COR-L47 (cell line): ENCODE results near the gene SPEM1.
A peak's percentile ranks its signal among the peaks of the same experiment; 100 is the strongest.

ENCODE experiments used
- DNase-seq: peaks from one replicate; lab custom pipeline; 2025; lab: John Stamatoyannopoulos, UW

Gene SPEM1, protein sequence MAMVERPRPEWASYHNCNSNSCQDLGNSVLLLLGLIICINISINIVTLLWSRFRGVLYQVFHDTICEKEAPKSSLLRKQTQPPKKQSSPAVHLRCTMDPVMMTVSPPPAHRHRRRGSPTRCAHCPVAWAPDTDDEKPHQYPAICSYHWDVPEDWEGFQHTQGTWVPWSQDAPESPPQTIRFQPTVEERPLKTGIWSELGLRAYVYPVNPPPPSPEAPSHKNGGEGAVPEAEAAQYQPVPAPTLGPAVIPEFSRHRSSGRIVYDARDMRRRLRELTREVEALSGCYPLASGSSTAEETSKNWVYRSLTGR

DNA sequence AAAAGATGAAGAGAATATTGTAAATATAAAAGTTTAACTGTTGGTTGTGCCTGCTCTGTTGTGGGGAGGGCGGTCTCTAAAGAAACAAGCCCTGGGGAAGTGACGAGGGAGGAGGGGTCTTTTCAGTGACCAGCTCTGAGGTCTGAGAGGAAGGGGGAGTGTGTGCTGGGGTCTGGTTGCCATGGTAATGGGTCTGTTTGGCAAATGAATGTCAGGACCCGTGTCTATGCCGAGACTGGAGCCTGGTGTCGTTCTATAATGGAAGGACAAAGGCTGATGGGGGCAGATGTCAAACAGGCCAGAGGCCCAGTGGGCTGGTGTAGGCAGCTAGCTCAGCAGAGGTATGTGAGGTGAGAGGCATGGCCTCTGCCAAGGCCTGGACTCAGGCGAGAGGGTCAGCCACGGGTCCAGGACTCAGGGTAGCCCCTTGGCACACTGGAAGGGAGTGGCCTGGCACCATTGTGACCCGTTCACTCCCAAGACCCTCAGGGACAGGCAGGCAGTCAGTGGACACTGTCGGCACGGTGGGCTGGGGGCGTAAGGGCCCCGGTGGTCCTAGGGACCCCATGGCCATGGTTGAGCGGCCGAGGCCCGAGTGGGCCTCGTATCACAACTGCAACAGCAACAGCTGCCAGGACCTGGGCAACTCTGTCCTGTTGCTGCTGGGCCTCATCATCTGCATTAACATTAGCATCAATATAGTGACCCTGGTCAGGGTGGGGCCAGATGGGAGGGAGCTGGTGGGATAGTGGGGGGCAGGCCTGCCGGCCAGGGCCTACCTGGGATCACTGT is at the start of gene SPEM1:
TSS of gene SPEM1 (plus strand) at position 506 of the 792 bp plus-strand sequence. CDS start at position 567, 61 bp downstream.
- no peak for DNase-seq

DNA sequence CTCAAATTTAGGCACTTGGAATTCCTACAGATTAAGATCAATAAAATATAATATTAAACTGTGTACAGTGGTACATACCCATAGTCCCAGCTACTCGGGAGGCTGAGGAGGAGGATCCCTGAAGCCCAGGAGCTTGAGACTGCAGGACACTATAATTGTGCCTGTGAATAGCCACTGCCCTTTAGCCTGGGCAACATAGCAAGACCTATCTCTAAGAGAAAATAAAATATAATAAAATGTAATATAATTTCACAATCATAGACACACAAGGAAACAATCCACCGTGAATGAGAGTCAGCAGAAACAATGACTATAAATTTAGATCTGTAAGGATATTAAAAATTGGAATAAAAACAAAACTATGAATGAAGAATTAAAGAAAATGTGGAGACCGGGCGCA is 49.3 kb upstream of the SPEM1 start:
- DNase-seq: no peak

DNA sequence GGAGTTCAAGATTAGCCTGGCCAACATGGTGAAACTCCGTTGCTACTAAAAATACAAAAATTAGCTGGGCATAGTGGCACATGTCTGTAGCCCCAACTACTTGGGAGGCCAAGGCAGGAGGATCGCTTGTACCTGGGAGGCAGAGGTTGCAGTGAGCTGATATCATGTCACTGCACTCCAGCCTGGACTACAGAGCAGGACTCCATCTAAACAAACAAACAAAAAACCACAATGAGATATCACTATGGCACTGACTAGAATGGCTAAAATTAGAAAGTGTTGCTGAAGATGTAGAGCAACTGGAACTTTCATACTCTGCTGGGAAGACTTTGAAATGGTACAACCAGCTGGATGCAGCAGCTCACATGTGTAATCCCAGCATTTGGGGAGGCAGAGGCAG is 45.8 kb upstream of the SPEM1 start:
- no peak for DNase-seq

DNA sequence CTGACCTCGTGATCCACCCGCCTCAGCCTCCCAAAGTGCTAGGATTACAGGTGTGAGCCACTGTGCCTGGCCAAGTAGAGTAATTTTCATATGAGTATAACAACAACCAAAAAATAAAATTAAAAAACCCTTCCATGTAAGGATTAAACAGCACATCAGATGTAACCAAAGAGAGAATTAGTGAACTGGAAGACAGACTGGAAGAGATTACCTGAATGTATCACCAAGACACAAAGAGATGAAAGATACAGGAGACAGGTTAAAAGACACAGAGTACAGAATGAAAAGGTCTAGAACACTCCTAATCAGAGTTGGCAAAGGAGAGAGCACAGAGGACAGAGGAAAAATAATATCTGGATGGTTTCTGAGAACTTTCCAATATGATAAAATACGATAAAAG is 41.0 kb upstream of the SPEM1 start:
- DNase-seq: no peak

DNA sequence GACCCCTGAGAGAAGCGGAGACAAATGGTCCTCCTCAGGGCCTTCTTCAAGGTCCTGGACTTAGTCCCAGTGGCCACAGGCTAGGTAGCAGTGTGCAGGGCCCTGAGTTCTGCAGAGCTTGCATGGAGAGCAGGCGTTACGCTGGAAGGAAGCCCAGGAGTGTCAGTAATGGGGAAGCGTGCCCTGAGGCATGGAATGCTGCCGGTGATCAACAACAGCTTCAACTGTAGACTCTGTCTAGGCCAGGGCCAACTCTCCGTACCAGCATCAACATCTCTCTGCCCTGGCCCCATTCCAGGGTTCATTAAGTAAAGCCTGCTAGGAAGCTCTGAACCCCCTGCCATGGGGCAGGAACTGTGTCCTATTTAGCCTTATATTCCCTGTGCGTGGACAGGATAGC is 39.8 kb upstream of the SPEM1 start:
- DNase-seq: no peak

DNA sequence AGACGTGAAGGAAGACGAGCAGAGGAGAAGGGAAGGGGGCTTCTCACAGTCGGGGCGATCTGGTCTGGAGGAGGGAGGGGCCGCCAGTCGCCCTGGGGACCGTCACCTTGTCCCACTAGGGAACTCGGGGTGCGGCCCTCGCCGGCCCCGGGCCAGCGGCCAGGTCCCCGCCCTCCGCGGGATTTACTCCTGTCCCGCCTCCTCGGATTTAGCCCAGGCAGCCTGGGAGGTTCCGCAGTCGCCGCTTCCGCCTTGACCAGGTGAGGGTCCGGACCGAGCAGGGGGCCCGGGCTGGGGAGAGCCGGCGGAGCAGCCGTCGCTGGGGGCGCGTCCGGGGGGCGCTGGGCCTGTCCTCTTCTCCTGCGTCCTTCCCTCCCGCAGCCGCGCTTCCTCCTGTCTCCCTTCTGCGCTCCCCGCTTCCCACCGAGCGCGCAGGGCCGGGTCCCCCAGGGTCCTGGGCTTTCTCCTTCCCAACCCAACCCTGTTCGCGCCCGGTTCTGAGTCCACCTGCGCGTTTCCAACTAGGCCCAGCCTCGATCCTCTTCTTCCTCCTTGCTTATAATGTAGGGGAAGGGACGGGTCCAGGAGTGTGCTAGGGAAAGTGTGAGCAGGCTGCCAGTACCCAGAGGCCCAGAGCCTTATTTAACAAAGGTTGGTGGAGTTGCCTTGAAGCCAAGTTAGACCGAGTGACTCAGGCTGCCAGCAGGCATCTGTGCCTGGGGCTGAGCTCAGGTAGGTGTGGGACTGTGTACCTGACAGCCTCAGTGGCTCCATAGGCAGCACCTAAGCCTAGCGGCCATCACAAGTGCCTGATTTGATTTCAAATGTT is 39.1 kb upstream of the SPEM1 start, which contains the start of gene TNK1:
TSS of gene TNK1 (plus strand) at position 235 of the 829 bp plus-strand sequence. CDS start 1,838 bp downstream, outside the sequence.
- no peak for DNase-seq

DNA sequence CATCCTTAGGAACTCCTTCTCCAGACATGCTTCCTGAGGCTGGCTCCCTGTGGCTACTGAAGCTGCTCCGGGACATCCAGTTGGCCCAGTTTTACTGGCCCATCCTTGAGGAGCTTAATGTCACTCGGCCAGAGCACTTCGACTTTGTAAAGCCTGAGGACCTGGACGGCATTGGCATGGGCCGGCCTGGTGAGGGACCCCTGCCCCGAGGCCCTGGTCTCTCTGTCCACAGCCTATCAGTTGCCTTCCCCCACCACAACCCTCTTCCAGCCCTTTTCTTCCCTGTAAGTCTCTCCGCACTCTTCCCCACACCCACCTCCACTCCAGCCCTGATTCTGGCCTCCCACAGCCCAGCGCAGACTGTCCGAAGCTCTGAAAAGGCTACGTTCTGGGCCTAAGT is 37.2 kb upstream of the SPEM1 start:
- no peak for DNase-seq

DNA sequence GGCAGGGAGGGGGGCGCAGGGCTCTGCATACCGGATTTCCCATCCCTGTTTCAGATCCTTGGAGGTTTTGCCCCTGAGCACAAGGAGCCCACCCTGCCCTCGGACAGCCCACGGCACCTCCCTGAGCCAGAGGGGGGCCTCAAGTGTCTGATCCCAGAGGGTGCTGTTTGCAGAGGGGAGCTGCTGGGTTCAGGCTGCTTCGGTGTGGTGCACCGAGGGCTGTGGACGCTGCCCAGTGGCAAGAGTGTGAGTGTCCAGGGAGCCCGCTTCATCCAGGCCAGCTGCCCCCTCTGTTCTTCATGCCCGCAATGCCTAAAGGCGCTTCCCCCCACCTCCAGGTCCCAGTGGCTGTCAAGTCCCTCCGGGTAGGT is 36.8 kb upstream of the SPEM1 start:
- no peak for DNase-seq

DNA sequence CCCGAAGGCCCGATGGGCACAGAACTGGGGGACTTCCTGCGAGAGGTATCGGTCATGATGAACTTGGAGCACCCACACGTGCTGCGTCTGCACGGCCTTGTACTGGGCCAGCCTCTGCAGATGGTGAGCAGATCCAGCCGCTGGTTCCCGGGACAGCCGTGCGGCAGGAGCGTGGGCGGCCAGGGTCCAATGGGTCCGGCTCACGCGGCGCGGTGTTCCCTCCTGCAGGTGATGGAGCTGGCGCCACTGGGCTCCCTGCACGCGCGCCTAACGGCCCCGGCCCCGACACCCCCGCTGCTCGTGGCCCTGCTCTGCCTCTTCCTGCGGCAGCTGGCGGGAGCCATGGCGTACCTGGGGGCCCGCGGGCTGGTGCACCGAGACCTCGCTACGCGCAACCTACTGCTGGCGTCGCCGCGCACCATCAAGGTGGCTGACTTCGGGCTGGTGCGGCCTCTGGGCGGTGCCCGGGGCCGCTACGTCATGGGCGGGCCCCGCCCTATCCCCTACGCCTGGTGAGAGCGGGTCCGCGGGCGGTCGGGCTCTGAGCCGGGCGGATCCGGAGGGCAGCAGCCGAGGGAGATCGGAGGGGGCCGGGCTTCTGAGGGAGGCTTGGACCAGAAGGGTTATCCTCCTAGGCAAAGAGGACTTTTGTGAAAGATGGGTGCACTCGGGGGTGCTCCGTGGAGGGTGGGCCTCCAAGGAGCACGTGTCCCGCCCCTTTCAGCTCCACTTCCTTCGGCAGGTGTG is 36.2 kb upstream of the SPEM1 start:
- DNase-seq: no peak

DNA sequence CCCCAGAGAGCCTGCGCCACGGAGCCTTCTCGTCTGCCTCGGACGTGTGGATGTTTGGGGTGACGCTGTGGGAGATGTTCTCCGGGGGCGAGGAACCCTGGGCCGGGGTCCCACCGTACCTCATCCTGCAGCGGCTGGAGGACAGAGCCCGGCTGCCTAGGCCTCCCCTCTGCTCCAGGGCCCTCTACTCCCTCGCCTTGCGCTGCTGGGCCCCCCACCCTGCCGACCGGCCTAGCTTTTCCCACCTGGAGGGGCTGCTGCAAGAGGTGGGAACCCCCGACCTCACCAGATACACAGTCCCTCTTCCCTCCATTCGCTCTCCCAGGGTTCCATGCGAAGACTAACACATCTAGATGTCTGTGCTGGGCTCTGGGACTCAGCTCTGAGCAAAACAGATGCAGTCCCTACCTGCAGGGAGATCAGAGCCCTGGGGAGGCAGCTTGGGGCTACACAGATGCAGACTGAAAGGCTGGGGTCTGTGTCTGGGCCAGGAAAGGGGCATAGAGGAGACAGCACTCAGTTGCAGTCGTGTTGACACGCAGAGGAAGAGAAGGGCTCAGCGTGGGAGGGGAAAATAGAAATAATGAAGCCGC is 35.5 kb upstream of the SPEM1 start:
- no peak for DNase-seq

DNA sequence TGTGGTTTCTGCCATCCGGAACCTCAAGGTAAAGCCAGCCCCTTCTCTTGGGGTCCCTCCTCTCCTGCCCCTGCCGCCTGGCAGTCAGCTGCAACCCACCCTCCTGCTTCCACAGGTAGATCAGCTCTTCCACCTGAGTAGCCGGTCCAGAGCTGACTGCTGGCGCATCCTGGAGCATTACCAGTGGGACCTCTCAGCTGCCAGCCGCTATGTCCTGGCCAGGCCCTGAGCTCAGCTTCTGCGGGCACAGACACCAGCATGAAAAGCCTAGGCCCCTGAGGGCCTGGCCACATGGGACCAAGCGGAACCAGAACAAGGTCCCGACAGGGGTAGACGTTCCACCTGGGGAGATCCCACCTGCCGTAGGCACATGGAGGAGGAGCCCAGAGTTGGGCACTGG is 31.3 kb upstream of the SPEM1 start:
- no peak for DNase-seq

DNA sequence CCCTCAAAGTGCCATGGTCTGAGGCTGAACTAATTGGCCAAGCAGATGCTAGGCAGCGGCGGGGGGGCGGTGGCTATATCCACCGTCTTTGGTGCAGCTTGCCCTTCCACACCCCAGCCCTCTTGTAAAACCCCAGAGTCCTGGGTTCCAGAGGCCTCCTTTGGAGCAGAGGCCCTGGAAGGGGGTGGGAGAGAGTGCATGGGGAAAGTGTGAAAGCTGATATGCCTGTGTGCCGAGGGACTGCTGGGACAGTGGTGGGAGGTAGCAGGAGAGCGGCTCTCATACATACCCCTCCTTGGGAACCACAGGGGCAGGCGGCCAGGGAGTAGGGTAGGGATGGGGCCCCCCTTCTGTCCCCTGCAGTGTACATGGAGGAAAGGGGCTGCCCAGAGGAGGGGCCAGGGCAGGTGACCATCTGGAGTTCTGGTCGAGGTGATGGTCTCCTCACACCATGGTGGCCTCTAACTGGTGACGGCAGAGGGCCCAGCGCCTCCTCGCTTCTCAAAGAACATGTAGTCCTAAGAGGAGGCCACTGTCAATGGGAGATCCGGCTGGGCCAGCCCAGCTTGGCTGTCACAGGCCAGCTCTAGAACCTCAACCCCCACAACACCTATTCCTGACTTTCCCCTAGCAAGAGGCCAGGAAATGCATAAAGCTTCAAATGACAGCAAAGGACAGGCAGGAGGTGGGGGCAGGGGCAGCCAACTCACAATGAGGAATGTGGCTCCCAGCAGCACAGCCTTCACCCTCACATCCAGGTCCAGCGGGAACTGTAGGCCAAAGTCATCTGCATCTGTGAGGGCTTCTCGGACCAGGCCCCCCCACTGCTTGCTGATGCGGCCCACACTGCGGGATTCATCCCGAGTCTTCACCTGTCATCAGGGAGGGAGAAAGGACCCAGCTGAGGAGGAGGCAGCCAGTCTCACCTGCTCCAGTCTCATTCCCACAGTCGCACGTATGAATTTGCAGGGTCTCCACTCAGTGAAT is 29.9 kb upstream of the SPEM1 start:
- DNase-seq: no peak

DNA sequence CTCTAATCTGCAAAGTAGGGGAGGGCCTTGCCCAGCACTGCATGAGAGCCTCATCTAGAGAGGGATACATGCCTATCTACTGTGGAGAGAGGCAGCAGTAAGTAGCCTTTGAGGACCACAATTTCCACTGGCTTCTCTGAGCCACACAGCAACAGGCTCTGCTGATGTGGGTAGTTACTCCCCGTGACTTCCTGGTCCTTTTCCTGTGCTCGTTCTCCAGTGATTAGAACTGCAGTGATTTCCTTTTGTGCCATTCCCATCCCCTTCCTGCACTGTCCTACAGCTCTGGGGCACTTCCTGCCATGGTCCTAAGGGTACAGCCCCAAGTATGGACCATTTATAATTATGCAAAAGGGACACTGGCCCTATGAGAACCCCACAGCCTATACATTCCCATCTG is 28.8 kb upstream of the SPEM1 start:
- no peak for DNase-seq

DNA sequence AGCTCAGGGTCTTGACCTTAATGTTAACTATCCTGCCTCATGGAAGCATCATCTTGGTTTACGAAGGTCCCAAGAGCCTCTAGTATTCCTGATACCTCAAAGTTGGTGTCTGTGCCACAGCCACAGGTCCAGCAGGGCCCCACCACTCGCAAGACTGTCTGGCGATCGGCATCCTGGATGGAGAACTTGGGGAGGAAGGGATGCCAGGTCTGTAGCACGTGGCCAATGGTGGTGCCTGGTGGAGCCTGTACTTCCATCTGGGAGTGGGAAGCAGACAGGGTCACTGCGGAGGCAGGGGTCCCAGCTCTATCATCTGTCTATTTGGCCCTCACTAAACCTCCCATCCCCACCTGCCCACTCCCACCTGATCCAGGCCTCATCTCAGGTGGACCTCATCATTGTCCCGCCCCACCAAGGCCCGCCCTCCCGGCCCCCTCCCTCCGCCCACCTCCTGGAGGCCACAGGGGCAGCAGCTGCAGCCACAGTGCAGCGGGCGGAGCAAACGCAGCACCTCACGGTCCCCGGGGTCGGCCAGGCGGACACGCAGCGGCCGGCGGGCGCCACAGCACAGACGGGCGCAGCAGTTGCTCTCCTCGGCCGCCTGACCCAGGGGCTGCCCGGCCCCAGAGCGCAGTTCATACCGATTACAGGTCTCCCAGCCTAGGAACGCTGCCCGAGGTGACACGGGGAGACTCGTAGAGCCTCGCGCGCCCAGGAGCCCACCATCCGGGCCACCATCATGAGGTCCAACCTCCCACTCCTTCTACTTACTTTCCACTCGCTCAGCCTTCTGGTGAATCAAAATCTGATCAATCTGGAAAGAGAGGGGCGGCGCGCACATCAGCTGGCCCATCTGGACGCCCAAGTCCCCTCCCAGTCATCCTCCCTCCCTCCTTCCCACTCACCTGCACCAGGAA is 27.2 kb upstream of the SPEM1 start:
- DNase-seq: no peak

DNA sequence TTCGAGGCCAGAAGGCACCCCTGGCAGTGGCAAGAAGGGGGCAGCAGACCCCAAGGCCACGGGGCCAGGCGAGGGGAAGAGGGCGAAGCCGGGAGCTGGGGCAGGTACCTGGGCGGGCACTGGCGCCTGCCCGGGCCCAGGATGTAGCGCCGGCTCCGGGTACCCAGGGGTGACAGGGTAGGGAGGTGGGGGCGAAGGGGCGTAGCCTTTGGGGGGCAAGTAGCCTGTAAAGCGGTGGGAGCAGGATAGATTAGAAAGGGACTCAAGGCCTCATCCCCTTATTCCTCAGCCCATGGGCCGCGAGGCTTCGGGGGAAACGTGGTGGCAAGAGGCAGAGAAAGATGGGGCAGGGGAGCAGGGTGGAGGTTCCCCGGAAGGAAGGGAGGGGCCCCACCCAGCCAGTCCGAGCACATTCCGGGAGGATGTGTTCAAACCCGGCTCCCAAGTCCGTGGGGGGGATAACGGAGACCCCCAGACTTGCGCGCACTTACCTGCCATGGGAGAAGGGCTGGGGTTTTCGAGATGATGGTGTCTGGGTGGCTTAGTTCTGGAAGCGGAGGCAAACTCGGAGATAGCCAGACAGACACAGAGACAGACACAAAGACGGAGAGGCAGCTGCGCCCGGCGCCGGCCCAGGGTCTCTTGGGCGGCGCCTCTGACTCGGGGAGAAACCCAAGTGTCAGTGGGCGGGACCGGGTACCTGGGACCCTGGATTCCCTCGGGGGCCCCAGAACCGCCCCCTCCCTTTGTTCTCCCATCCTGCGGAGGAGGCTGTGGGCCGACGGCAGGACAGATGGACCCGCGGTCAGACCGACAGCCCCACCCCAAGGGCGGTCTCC is 26.3 kb upstream of the SPEM1 start:
- DNase-seq: no peak

DNA sequence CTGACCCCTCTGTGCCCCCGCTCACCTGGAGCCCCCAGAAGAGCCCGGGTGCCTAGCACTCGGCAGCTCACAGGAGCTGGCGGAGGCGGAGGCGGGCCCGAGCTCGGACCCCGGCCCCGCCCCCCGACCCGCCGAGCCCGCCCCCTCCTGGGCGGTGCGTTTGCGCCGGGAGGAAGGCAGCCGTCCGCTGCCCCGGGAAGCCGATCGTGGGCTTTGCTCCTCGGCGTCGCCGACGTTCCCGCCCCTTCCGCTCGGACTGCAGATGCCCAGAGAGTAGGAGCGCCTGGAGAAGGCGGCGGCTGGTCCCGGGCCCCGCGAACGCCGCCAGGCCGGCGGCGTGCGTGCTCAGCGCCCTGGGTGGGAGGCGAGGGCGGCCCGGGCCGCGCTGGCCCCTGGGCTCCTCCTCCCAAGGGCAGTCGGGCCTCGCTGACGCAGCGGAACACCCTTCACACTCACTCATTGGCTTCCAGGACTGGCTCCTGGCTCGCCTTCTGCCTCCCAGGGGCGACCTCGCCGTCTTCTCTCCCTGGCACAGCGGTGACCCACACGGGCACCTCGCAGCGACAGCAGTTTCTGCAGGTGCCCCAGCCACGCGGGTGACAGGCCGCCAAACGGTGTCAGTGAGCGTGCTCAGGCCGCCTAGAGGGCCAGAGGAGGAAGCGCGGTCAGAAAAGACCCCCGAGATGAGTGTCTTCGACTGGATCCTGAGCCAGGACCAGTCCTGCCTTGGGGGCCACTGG is 25.5 kb upstream of the SPEM1 start, which contains the start of gene PLSCR3:
TSS of gene PLSCR3 (minus strand) at position 74 of the 740 bp plus-strand sequence. CDS start 415 bp downstream, outside the sequence.
- peak; percentile 42 for DNase-seq

DNA sequence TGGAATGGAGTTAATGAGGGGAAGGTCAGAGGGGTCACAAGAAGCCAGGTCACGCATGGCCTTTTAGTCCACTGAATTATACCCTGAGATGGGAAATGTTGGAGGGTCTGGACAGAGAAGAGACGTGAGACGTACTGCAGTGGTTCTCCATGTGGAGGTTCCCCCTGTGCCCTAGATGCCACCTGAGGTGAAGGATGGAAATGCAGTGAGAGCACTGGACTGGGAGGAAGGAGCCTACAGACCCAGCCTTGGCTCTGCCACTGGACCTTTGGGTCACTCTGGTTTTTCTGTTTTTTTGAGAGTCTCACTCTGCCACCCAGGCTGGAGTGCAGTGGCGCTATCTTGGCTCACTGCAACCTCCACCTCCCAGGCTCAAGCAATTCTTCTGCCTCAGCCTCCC is 24.0 kb upstream of the SPEM1 start:
- no peak for DNase-seq
